ENCODE data around the gene CCBE1.

Gene CCBE1

DNA sequence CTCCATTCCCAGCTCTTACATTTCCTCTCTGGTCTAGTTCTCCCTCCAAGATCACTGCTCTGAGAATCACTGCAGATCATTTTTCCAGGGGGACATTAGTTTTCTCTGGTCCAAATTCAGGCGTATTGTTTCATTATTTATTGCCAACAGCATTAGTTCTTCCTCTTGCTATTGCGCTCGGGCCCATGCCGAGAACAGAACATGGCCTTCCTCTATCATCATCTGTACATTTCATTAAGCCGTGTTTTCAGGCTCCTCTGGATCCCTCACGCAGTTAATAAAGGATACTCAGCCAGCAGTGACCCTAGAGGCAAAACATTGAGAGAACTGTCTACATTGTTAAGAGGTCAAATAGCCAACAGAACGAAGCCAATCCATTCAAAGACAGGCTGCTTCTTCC is 63.9 kb downstream of the CCBE1 start:
- Histone ChIP-seq H3K9ac (ENCODE audit: low read length) (peak overlapping the region; percentile 68), H3K4me1 (ENCODE audit: control insufficient read depth, insufficient read depth, low read depth, low read length) (no peaks in the 10 kb centered on the region), H2BK15ac (ENCODE audit: low read depth, poor library complexity, severe bottlenecking) (no peak overlapping the region), H2BK5ac (ENCODE audit: low read depth, low read length, poor library complexity, severe bottlenecking) (no peak overlapping the region), H2BK12ac (ENCODE audit: low read length in 2 of 2) (no peak overlapping the region), H3K79me1 (replicated peaks; ENCODE audit: low read length, poor library complexity, severe bottlenecking) (no peaks in the 10 kb centered on the region), H3K4me3 (ENCODE audit: insufficient read depth in 1 of 2, low read depth in 1 of 2, low read length in 2 of 2) (peak overlapping the region in 1 of 2 experiments; percentile 27), H4K91ac (ENCODE audit: low read length) (no peak overlapping the region), H3K9me3 (ENCODE audit: control insufficient read depth, low read length) (peaks cover 5% of the 10 kb centered on the region), H3K18ac (ENCODE audit: low read depth in 1 of 2, low read length in 2 of 2) (no peak overlapping the region), H3K23ac (ENCODE audit: low read length in 2 of 2) (no peak overlapping the region), H3K27me3 (ENCODE audit: control insufficient read depth in 1 of 2, insufficient read depth in 1 of 2, low read length in 2 of 2) (peaks cover 0 to 7% of the 10 kb centered on the region in 2 experiments), H3K36me3 (ENCODE audit: control insufficient read depth in 1 of 2, insufficient read depth in 2 of 2, low read depth in 1 of 2, low read length in 2 of 2) (no peaks in the 10 kb centered on the region), H4K8ac (ENCODE audit: low read length) (no peak overlapping the region), H2BK120ac (ENCODE audit: low read depth, low read length) (no peak overlapping the region), H3K14ac (ENCODE audit: low read length in 2 of 2) (no peak overlapping the region), H3K4ac (ENCODE audit: low read depth in 1 of 2, low read length in 2 of 2) (no peak overlapping the region), H2AFZ (ENCODE audit: low read depth, low read length) (no peak overlapping the region), H3K27ac (ENCODE audit: low read length, poor library complexity, severe bottlenecking) (no peak overlapping the region), H3K4me2 (ENCODE audit: low read length, poor library complexity, severe bottlenecking) (no peak overlapping the region), H2AK5ac (ENCODE audit: low read length, severe bottlenecking) (no peak overlapping the region)
- 88% methylated on average over 6 of the region's 7 CpGs for WGBS
- no peak for DNase-seq

DNA sequence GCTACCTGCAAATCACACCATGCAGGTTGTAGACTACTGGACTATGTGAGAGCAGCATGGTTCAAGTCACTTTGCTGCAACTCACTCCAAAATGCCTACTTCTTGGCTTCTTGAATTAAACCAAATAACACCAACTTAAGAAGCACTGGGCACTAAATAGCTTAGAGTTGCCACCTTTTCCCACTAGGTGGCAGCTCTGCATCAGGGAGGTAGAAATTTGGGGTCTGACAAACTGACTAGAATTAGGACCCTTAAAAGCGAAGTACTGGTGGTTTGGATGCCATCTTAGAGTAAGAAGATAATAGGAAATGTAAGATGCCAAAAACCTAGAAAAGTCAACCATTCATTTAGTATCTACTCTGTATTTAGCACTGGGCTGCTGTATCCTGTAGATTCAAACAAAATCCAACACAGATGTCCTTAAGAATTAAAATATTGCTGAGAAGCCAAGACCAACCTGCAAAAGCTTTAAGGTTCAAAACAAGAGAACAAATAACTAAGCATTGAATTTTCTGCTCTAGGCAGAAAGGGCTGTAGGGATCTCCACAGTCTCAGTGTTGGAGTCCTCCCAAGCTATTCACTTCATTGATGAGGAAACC is 65.5 kb downstream of the CCBE1 start:
- no peak overlapping the region for H4K8ac ChIP-seq (ENCODE audit: low read length)
- whole genome bisulfite sequencing: 33% methylated on average over 1 of the region's 1 CpG

DNA sequence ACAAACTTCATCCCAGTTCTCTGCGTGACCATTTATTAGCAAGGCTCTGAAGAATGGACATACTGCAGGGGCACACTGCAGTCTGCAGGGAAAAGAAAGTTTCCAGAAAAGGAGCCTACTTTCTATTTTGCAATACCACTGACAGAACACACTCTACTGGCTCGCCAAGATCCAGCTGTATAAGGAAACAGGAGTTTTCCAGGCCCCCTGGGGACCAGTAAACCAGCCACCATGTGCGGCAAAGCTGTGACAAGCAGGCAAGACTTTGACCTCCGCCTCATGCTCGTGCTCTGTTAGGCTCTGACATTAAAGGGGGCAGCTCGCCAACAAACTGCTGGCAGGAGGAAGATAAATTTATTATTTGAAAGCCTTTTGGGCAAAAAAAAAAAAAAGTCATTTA is 67.3 kb downstream of the CCBE1 start:
- 40% methylated on average over 3 of the region's 6 CpGs for WGBS

More for the DNA sequence above, 65.5 kb downstream of the CCBE1 start:
- Histone ChIP-seq H3K4me2 (ENCODE audit: low read length, poor library complexity, severe bottlenecking) (no peak overlapping the region), H4K91ac (ENCODE audit: low read length) (no peak overlapping the region), H3K4me3 (ENCODE audit: insufficient read depth in 1 of 2, low read depth in 1 of 2, low read length in 2 of 2) (no peak overlapping the region), H2BK120ac (ENCODE audit: low read depth, low read length) (no peak overlapping the region), H2BK5ac (ENCODE audit: low read depth, low read length, poor library complexity, severe bottlenecking) (no peak overlapping the region), H3K27me3 (ENCODE audit: control insufficient read depth in 1 of 2, insufficient read depth in 1 of 2, low read length in 2 of 2) (peaks cover 0 to 7% of the 10 kb centered on the region in 2 experiments), H2AFZ (ENCODE audit: low read depth, low read length) (no peak overlapping the region), H3K36me3 (ENCODE audit: control insufficient read depth in 1 of 2, insufficient read depth in 2 of 2, low read depth in 1 of 2, low read length in 2 of 2) (no peaks in the 10 kb centered on the region), H3K79me1 (replicated peaks; ENCODE audit: low read length, poor library complexity, severe bottlenecking) (no peaks in the 10 kb centered on the region), H3K23ac (ENCODE audit: low read length in 2 of 2) (no peak overlapping the region), H3K9me3 (ENCODE audit: control insufficient read depth, low read length) (peaks cover 5% of the 10 kb centered on the region), H3K18ac (ENCODE audit: low read depth in 1 of 2, low read length in 2 of 2) (no peak overlapping the region), H3K4me1 (ENCODE audit: control insufficient read depth, insufficient read depth, low read depth, low read length) (no peaks in the 10 kb centered on the region), H2AK5ac (ENCODE audit: low read length, severe bottlenecking) (no peak overlapping the region), H2BK12ac (ENCODE audit: low read length in 2 of 2) (no peak overlapping the region), H3K14ac (ENCODE audit: low read length in 2 of 2) (no peak overlapping the region), H3K9ac (ENCODE audit: low read length) (peak overlapping the region; percentile 12), H2BK15ac (ENCODE audit: low read depth, poor library complexity, severe bottlenecking) (no peak overlapping the region), H3K27ac (ENCODE audit: low read length, poor library complexity, severe bottlenecking) (no peak overlapping the region), H3K4ac (ENCODE audit: low read depth in 1 of 2, low read length in 2 of 2) (no peak overlapping the region)
- DNase-seq: peak; percentile 30

DNA sequence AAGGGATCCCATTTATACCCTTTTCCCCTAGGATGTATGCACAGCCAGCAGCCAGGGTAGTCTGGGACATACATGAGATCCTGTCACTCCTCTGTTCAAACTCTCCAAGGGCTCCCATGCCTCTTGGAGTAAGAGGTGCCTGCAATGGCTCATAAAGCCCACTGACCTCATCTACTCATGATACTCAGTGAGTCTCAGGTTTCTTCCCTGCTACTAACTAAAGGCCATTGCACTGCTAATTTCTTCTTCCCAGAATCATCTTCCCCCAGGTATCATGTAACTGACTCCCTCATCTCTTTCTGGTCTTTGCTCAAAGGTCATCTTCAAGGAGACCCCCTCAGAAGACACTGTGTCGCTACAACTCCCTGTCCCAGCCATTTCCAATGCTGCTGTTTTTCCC is 68.2 kb downstream of the CCBE1 start:
- H2BK12ac ChIP-seq (ENCODE audit: low read length in 2 of 2): no peak overlapping the region
- H3K4me3 ChIP-seq (ENCODE audit: insufficient read depth in 1 of 2, low read depth in 1 of 2, low read length in 2 of 2): no peak overlapping the region
- peaks cover 0 to 7% of the 10 kb centered on the region in 2 experiments for H3K27me3 ChIP-seq (ENCODE audit: control insufficient read depth in 1 of 2, insufficient read depth in 1 of 2, low read length in 2 of 2)
- no peak overlapping the region for H3K14ac ChIP-seq (ENCODE audit: low read length in 2 of 2)
- no peak overlapping the region for H3K9ac ChIP-seq (ENCODE audit: low read length)
- 95% methylated on average over 1 of the region's 1 CpG for WGBS
- DNase-seq: no peak
- H4K91ac ChIP-seq (ENCODE audit: low read length): no peak overlapping the region
- no peaks in the 10 kb centered on the region for H3K4me1 ChIP-seq (ENCODE audit: control insufficient read depth, insufficient read depth, low read depth, low read length)
- H2BK5ac ChIP-seq (ENCODE audit: low read depth, low read length, poor library complexity, severe bottlenecking): no peak overlapping the region
- H2AFZ ChIP-seq (ENCODE audit: low read depth, low read length): no peak overlapping the region
- H3K27ac ChIP-seq (ENCODE audit: low read length, poor library complexity, severe bottlenecking): no peak overlapping the region
- peaks cover 5% of the 10 kb centered on the region for H3K9me3 ChIP-seq (ENCODE audit: control insufficient read depth, low read length)
- H2BK120ac ChIP-seq (ENCODE audit: low read depth, low read length): no peak overlapping the region
- H3K36me3 ChIP-seq (ENCODE audit: control insufficient read depth in 1 of 2, insufficient read depth in 2 of 2, low read depth in 1 of 2, low read length in 2 of 2): no peaks in the 10 kb centered on the region
- H3K4ac ChIP-seq (ENCODE audit: low read depth in 1 of 2, low read length in 2 of 2): no peak overlapping the region
- no peak overlapping the region for H3K18ac ChIP-seq (ENCODE audit: low read depth in 1 of 2, low read length in 2 of 2)
- H4K8ac ChIP-seq (ENCODE audit: low read length): no peak overlapping the region
- H2AK5ac ChIP-seq (ENCODE audit: low read length, severe bottlenecking): no peak overlapping the region
- H3K4me2 ChIP-seq (ENCODE audit: low read length, poor library complexity, severe bottlenecking): no peak overlapping the region
- no peak overlapping the region for H3K23ac ChIP-seq (ENCODE audit: low read length in 2 of 2)
- H2BK15ac ChIP-seq (ENCODE audit: low read depth, poor library complexity, severe bottlenecking): no peak overlapping the region
- no peaks in the 10 kb centered on the region for H3K79me1 ChIP-seq (replicated peaks; ENCODE audit: low read length, poor library complexity, severe bottlenecking)

More for the DNA sequence above, 67.3 kb downstream of the CCBE1 start:
- no peak overlapping the region for H2BK5ac ChIP-seq (ENCODE audit: low read depth, low read length, poor library complexity, severe bottlenecking)
- H3K9ac ChIP-seq (ENCODE audit: low read length): no peak overlapping the region
- H3K27me3 ChIP-seq (ENCODE audit: control insufficient read depth in 1 of 2, insufficient read depth in 1 of 2, low read length in 2 of 2): peaks cover 0 to 7% of the 10 kb centered on the region in 2 experiments
- H3K4me1 ChIP-seq (ENCODE audit: control insufficient read depth, insufficient read depth, low read depth, low read length): no peaks in the 10 kb centered on the region
- H3K79me1 ChIP-seq (replicated peaks; ENCODE audit: low read length, poor library complexity, severe bottlenecking): no peaks in the 10 kb centered on the region
- peaks cover 5% of the 10 kb centered on the region for H3K9me3 ChIP-seq (ENCODE audit: control insufficient read depth, low read length)
- H3K23ac ChIP-seq (ENCODE audit: low read length in 2 of 2): no peak overlapping the region
- no peak overlapping the region for H3K27ac ChIP-seq (ENCODE audit: low read length, poor library complexity, severe bottlenecking)
- H4K8ac ChIP-seq (ENCODE audit: low read length): no peak overlapping the region
- no peak overlapping the region for H3K4ac ChIP-seq (ENCODE audit: low read depth in 1 of 2, low read length in 2 of 2)
- H3K36me3 ChIP-seq (ENCODE audit: control insufficient read depth in 1 of 2, insufficient read depth in 2 of 2, low read depth in 1 of 2, low read length in 2 of 2): no peaks in the 10 kb centered on the region
- H2BK120ac ChIP-seq (ENCODE audit: low read depth, low read length): no peak overlapping the region
- no peak overlapping the region for H4K91ac ChIP-seq (ENCODE audit: low read length)
- DNase-seq: peak; percentile 29
- no peak overlapping the region for H2AK5ac ChIP-seq (ENCODE audit: low read length, severe bottlenecking)
- no peak overlapping the region for H3K4me3 ChIP-seq (ENCODE audit: insufficient read depth in 1 of 2, low read depth in 1 of 2, low read length in 2 of 2)
- no peak overlapping the region for H3K18ac ChIP-seq (ENCODE audit: low read depth in 1 of 2, low read length in 2 of 2)
- H3K4me2 ChIP-seq (ENCODE audit: low read length, poor library complexity, severe bottlenecking): no peak overlapping the region
- H2AFZ ChIP-seq (ENCODE audit: low read depth, low read length): no peak overlapping the region
- no peak overlapping the region for H2BK15ac ChIP-seq (ENCODE audit: low read depth, poor library complexity, severe bottlenecking)
- no peak overlapping the region for H2BK12ac ChIP-seq (ENCODE audit: low read length in 2 of 2)
- no peak overlapping the region for H3K14ac ChIP-seq (ENCODE audit: low read length in 2 of 2)

Data from mesenchymal stem cell (in vitro differentiated cells and primary cell).